HG02678 (cell line): Measurements from ENCODE around the gene AGAP2.

Experiments used
- ATAC-seq: cut with Tn5 transposase; IDR thresholded peaks from one replicate; pipeline ENCODE4 v1.9.1; 2021; ENCODE audit warnings: mild to moderate bottlenecking, moderate library complexity; ENCODE audit not compliant: unreplicated experiment

AGAP2 gene

GRCh38 chr12:57769594-57769993 is 31.1 kb upstream of the AGAP2 start:
- ATAC-seq = no peak

GRCh38 chr12:57767876-57768275 is 29.3 kb upstream of the AGAP2 start:
- ATAC-seq = no peak

- no peak for ATAC-seq
These were observed 28.8 kb upstream of the AGAP2 start for GRCh38 chr12:57767305-57767698.

- no peak for ATAC-seq
These were observed 28.1 kb upstream of the AGAP2 start, which contains the start of gene CYP27B1 for GRCh38 chr12:57766464-57767304. Gene CYP27B1, minus strand, starts transcription at chr12:57767078. Its CDS starts 37 bp downstream, at chr12:57767041.

- no peak for ATAC-seq
These were observed 27.3 kb upstream of the AGAP2 start for GRCh38 chr12:57765698-57766463.

GRCh38 chr12:57765003-57765697 is 26.6 kb upstream of the AGAP2 start:
- ATAC-seq = no peak

- no peak for ATAC-seq
These were observed 26.1 kb upstream of the AGAP2 start for GRCh38 chr12:57764662-57765002.

- ATAC-seq = no peak
These were observed 25.5 kb upstream of the AGAP2 start for GRCh38 chr12:57763881-57764661.

GRCh38 chr12:57762463-57762862 is 23.9 kb upstream of the AGAP2 start:
- no peak for ATAC-seq

GRCh38 chr12:57761391-57761998 is 23.0 kb upstream of the AGAP2 start:
- no peak for ATAC-seq

- no peak for ATAC-seq
These were observed 21.9 kb upstream of the AGAP2 start for GRCh38 chr12:57760347-57760982.

- ATAC-seq = no peak
These were observed 20.9 kb upstream of the AGAP2 start for GRCh38 chr12:57759360-57759980.

- no peak for ATAC-seq
These were observed 20.2 kb upstream of the AGAP2 start for GRCh38 chr12:57758552-57759359.

- ATAC-seq = no peak
These were observed 19.2 kb upstream of the AGAP2 start for GRCh38 chr12:57757771-57758170.

GRCh38 chr12:57756406-57757341 is 18.1 kb upstream of the AGAP2 start:
- no peak for ATAC-seq

- ATAC-seq = no peak
These were observed 17.2 kb upstream of the AGAP2 start for GRCh38 chr12:57755454-57756372.

- ATAC-seq = no peak
These were observed 16.6 kb upstream of the AGAP2 start for GRCh38 chr12:57755194-57755453.
